Stimulated activated CD4-positive, alpha-beta T cell treated with anti-CD3 and anti-CD28 coated beads, Interleukin-4, amount 100 ng/mL, for 24 hours (primary cell): ENCODE results near the gene CLOCK.

Experiments used
- DNase-seq: peaks from one replicate; pipeline ENCODE4 v3.0.0-alpha.2; 2020

CLOCK gene

DNA sequence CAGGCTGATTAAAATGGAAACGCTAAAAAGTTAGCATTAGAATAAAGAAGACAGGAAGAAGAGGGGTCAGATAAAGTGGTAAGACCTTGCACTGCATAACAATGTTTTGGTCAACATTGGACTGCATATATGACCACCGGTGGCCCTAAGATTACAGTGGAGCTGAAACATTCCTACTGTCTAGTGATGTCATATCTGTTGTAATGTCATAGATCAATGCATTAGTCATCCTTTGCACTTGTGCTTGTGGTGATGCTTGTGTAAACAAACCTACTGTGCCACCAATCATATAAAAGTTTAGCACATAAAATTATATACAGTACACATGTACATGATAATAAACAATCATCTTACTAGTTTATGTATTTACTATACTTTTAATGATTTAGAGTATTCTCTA lies 78.0 kb downstream of the CLOCK start:
- DNase-seq, result no peak

DNA sequence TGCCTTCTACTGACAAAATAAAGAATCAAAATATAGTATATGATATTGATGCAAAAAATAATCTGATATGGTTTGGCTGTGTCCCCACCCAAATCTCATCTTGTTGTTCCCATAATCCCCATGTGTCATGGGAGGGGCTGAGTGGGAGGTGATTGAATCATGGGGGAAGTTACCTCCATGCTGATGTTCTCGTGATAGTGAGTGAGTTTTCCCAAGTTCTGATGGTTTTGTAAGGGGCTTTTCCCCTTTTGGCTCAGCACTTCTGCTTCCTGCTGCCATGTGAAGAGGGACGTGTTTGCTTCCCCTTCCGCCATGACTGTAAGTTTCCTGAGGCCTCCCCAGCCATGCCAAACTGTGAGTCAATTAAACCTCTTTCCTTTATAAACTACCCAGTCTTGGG lies 80.7 kb downstream of the CLOCK start:
- no peak for DNase-seq

DNA sequence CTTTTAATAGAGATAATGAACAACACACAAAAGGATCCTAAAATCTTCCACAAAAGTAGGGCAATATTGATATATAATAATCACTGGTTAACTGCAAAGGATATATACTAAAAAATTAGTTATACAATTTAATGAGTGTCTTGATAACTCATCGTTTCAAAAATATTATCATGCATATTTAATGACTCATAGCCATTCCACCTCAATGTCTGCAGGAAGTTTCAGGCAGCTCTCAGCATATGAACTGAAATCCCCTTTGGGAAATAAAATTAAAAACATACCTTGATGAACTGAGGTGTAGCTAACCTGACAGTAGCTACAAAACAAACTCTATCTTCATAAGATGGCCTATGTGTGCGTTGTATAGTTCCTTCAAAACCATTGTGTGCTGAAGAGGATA lies 88.1 kb downstream of the CLOCK start:
- no peak for DNase-seq

DNA sequence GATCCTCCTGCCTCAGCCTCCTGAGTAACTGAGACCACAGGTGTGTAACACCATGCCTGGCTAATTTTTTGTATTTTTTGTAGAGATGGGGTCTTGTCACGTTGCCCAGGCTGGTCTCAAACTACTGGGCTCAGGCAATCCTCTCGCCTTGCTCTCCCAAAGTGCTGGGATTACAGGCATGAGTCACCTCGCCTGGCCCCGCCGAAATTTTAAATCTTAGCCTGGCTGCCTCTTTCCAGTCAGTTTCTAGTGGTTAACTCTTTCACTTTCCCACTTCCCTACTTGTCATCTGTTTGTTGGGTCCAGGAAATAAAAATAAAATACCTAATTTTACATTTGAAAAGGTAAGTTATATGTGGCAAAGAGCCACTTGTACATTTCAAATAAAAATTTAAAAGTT lies 88.5 kb downstream of the CLOCK start:
- DNase-seq, result no peak

DNA sequence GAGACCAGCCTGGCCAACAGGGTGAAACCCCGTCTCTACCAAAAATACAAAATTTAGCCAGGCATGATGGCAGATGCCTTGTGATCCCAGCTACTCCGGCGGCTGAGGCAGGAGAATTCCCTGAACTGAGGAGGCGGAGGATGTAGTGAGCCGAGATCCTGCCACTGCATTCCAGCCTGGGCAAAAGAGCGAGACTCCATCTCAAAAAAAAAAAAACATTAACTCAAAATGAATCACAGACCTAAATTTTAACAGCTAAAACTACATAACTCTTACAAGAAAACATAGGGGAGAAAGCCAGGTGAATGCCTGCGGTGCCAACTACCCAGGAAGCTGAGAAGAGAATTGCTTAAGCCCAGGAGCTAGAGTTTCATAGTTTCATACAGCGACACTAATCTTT lies 96.1 kb downstream of the CLOCK start:
- DNase-seq, result no peak

DNA sequence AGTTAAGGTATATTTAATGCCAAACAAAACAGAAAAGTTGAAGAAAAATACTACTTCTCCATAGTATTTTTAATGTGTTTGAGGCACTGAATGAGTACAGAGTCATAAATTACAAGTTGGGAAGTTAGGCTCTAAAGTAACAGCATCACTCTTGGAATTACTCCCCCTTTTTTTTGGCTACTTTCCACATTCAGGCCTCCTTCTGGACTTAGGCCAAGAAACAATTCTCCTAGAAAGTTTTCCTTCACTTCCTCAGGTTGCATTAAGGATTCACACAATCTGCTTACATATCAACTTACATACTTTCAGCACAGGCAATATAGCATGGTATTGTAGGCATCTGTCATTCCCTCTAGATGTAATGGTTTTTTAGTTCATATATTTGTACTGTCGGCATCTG lies 98.9 kb downstream of the CLOCK start:
- no peak for DNase-seq

DNA sequence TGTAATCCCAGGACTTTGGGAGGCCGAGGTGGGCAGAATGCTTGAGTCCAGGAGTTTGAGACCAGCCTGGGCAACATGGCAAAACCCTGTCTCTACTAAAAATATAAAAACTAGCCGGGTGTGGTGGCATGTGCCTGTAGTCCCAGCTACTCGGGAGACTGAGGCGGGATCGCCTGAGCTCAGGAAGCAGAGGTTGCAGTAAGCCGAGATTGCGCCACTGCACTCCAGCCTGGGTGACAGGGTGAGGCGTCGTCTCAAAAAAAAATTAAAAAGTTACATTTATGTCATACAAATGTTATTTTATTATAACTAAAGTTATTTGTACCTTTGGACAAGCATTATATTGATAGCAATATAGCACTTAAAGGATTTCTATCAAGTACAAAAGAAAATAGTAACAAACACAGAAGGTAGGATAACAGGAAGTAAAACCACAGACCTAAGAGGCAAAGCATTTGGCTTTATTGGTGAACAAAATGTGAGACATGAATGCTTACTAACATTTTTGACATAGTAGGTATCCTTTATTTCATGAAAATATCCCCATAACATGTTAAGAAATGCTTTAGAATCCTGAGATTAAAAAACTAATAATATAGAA lies 99.5 kb downstream of the CLOCK start:
- no peak for DNase-seq

DNA sequence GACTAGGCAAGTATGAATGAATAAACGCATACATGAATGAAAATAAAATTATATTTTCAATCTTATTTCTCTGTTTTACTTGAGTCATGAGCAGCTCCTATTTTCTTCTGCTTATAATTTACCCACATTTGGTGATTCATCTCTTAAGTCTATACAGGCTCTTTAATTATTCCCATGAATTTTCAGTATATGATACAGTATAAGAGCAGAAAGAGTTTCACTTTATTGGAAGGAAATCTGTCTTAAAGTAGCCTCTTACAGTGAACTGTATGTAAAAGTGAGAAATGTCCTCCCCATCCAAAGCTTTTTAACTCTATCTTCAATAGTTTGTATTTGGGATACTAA lies 100.2 kb downstream of the CLOCK start:
- no peak for DNase-seq

DNA sequence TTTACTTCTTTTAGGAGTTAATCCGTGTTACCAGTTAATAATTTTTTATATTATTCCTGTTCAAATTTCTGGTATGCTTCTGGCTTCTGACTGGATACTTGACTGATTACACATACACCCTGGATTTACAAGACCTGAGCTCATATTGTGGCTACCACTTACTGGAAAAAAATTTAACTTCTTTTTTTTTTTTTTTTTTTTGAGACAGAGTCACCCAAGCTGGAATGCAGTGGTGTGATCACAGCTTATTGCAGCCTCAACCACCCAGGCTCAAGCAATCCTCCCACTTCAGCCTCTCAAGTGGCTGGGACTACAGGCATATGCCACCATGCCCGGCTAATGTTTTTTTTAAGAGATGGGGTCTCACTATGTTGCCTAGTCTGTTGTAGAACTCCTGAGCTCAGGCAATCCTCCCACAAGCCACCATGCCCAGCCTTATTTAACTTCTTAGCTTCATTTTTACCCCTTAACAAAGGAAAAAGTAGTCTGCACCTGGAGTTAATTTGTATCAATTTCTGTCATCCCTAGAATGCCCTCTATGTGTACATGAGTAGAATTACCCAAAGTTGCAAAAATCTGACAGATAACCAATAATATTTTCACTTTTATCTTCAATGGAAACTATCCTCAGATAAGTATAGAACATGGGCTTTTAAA lies 100.7 kb downstream of the CLOCK start:
- DNase-seq, result no peak

DNA sequence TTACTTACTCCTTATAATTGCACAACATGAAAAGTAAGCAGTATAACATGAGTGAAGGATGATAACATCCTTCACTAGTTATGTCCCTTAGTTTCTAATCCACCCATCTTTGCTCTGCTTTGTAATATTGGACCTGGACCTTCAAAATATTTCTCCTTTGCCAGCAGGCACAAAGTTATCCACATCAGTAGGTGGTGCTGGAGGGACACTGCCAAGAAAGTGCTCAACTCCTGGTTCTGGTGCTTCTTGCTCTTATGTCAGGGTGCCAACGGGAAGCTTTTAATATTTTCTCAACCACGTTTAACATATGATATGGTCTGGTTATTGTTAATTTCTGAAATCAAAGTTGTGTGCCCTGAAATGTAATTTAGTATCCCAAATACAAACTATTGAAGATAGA lies 101.9 kb downstream of the CLOCK start:
- DNase-seq, result no peak

DNA sequence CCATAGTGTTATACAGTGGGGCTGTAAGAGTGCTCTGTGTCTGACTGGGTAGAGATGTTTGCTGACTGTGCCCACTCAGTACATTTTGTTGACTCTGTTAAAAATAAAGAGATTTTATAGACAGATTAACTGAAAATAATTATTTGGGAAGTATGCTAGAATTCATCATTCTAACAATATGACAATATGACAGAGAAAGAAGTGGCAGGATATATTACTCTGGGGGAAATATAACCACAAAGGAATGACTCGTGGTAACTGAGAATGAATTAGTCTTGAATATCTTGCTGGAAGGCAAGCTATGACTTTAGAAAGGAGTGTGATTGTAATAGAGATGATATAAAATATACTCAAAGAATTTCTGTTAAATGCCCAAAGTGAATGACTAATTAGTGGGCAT lies 104.2 kb downstream of the CLOCK start:
- DNase-seq, result no peak

DNA sequence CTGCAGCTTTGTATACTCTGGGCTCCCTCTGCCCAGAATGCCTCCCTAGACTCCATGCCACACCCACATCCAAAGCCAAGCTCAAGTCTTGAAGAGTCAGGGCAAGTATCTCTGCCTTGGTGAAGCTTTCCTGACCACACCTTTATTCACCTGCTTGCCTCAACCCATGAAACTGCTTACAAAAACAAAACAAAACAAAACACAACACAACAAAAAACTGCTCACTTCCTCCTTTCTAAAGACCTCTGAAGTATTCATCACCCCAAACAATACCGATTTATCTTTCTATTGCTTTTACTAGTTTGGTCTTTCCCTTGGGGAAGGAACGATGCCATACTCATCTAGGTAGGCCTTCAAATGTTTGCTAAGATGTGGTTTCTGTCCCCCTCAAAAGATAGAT lies 105.9 kb downstream of the CLOCK start:
- DNase-seq, result no peak

DNA sequence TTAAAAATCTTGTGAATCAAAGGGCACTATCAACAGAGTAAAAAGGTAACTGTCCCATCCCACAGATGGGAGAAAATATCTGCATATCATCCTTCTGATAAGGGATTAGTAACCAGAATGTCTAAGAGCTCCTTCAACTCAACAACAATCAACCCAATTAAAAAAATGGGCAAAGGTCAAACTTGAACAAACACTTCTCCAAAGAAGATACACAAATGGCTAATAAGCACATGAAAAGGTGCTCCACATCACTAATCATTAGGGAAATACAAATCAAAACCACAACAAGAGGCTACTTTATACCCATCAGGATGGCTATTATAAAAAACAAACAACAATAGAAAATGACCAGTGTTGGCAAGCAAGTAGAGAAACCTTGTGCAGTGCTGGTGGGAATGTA lies 107.7 kb downstream of the CLOCK start:
- no peak for DNase-seq

DNA sequence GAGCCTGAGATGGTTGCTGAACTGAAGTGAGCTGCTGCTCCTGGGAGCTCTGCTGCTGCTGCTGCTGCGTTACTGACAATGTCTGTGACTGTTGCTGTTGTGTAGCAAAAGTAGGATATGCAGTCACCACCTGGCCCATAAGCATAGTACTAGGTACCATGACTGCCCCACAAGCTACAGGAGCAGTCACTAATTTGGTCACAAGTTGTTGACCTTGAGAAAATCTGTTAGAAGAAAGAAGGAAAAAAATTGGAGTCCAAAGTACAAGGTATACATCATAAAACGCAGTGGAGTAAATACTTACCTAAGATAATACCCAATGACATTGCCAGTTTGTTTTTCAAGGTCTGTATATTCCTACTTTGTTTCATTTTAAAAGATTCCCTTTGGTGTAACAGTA lies 108.4 kb downstream of the CLOCK start:
- DNase-seq, result no peak

DNA sequence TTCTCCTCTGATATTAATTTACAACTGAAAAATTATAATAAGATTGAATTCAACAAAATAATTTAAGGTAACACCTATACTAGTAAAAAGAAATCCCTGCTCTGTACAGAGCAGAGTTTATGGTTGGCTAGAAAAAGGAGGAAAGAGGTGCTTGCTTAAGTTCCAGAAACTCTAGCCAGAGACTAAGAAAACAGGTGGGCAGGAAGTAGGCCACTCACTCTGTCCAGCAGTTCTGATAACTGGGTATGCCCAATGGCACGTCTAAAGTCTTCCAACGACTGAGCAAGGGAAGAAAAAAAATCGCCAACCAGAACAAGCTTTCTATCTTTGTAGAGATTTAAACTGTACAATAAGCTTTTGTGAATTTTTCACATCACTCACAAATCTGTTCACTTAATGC lies 108.9 kb downstream of the CLOCK start:
- DNase-seq, result no peak

DNA sequence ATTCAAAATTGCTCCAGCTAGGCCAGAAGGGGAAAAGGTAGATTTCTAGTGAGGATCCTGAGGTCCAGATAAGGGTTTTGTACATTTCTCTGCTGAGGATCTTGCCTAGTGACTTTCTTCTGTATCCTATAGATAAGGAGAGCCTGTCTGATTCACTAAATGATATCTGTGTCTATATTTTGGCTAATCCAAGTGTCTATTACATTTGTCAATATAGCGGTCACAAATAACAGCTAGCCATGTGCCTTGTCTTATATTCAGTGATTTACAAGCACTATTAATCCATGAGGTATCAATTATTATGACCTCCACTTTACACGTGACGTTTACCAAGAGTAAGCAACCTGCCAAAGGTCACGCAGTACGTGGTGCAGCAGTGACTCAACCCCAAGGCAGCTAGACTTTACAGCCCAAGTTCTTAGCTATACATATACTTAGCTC lies 109.3 kb downstream of the CLOCK start:
- DNase-seq, result no peak

DNA sequence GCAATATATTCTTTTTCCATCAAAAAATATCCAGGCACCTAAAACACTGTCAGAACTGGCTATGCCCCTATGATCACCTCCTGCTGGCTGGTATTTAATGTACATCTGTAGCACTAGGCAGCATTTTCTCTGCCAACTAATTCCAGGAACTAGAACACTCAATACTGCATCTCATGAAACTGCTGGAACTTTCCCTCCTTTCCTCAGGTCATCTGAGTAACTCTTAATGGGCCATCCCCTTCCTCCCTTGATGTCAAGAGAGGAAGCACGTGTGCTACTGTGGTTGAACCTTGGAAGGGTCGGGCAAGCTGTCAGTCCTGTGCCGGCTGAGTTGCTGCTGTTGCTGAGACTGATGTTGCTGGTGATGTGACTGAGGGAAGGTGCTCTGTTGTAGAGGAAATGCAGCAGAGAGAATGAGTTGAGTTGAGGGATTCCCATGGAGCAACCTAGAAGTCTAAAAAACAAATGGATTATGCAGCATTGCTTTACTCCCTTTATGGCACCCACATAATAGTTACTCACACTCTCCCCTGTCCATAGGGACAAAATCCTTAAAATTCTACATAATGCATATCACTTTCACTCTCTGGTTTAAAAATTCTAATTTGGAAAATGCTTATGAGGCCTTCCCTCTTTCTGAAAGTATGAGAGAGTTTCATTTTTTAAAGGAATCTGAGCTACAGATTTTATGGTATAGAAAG lies 111.4 kb downstream of the CLOCK start:
- peak; percentile 16 for DNase-seq

DNA sequence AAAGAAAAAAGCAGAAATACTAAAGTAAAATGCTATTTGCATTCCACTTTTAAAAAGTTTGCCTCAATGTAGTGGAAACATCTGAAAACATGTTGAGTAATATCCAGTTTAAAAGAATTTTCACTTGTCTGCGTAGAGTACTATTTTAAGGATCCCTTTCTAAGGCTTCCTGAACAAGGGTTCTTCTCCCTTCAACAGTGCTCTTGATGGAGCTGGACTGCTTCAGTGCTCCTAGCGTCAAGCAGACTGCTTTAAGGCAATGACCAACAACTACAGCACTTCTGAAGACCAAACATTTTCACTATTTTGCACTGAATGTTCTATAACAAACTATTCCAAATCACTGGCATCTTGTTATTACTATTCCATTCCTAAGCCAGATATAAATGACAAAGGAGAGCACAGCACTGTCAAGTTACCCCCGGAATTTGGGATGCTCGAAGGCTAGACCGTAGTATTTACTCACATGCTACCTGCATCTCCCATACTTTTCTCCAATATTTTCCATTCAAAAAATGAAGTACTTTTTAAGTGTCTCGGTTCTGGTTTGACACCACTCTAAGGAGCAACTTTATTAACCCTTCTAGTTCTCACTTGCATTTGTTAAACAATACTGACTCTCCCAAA lies 114.9 kb downstream of the CLOCK start:
- no peak for DNase-seq

DNA sequence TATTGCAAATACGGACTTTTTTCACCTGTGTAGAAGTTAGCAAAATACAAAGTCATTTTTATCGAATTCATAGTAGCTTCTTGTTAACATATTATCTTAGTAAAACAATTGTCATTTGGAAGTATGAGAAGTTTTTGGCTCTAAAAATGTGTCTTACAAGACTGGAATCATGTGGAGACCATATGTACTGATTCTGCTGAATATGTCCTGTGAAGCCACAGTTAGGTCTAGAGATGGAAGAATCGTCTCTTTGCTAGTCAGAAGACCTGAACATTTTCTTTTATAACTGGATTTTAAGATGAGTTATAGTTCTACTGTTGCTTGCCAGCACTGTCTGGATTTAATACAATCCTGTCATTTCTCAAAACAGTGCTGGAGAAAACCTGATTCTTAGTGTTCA lies 121.9 kb downstream of the CLOCK start:
- no peak for DNase-seq

DNA sequence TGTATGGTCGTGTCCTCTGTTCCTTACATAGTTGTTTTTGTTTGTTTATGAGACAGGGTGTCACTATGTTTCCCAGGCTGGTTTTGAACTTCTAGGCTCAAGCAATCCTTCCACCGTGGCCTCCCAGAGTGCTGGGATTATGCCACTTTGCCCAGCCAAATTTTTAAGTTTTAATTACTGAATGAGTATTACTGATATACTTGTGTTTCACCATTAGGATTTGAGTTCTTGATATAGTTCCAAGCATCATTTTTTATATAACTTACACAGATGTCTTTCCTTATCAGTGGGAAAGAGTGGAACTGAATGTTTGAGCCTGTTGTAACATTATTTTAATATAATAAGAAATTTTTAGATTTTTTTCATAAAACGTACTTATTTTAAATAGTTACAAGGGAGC lies 130.5 kb downstream of the CLOCK start:
- no peak for DNase-seq

DNA sequence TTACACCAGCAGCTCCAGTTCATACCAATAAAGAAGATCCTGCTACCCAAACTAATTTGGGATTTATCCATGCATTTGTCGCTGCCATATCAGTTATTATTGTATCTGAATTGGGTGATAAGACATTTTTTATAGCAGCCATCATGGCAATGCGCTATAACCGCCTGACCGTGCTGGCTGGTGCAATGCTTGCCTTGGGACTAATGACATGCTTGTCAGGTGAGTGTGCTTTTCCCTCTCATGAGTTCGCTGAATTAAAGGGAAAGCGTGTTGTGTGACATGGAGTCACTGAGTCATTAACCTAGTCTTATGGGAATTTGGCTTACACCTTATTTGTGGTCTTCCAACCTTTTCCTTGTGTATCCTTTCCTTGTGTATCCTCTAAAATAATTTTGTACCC lies 135.1 kb downstream of the CLOCK start:
- no peak for DNase-seq

DNA sequence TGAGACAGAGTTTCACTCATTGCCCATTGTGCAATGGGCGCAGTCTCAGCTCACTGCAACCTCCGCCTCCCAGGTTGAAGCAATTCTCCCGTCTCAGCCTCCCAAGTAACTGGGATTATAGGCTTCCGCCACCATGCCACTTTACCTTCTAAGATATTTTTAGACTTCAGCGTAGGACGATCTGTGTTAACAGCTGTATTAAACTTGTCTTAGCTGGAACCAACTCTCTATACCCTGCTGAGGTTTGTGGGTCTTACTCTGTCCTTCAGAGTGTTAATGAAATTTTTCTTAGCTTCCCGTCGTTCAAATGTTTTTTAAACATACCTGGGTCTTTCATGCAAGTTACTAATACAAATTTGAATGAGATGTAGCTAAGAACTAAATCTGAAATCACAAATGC lies 136.3 kb downstream of the CLOCK start:
- DNase-seq, result no peak

DNA sequence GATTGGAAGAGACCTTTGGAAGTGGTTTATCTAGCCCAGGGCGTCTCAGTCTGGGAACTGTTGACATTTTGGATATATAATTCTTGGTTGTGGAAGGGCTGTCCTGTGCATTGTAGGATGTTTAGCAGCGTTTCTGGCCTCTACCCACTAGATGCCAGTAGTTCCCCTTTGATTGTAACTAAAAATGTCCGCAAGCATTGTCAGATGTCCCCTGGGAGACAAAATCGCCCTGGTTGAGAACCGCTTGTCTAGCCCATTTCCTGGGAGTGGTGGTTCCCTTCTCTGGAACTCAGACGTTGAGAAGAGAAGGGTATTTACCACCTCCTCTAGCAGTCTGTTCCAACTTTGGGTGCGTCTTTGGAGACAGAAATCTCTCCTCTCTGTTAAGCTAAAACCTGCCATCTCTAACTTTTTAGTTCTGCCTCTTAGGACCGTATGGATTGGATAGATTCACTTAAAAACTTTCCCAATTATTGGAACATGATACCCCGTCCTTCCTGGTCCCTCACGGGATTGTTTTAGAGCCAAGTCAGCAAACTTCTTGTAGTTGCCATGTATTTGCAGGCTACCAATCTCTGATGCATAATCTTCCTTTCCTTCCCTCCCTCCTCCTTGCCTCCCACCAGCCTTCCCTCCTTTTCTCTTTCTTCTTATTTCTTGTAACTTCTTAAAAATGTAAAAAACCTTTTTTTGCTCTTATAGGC lies 137.1 kb downstream of the CLOCK start:
- no peak for DNase-seq

DNA sequence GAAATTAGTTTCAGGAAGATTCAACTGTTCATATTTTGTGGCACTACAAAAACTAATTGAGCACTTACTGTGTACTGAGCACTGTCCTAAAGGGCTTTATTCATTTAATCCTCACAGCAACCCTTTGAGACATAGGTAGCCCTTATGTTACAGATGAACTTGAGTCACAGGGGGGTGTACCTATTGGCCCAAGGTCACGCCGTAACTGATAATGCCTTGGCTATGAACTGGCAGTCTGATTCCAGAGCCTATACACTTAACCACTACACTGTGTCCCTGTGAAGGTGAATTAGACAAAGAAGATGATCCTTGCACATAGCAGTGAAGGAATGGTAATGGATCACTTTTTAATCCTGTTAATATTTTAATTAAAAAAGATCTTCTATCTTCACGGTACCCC lies 138.9 kb downstream of the CLOCK start:
- no peak for DNase-seq
